GM18951 (cell line): ENCODE results near the gene TTC21A.

Source experiments
- POLR2A ChIP-seq: IDR thresholded peaks from 4 replicates; pipeline ENCODE4 v1.6.1; 2011; ENCODE audit warnings: mild to moderate bottlenecking; ENCODE audit not compliant: insufficient read length, insufficient read depth; ENCODE audit errors: extremely low read depth
- in situ Hi-C: fragments of 300-500 bp; cut with MboI; formaldehyde crosslinking; loops from one replicate; pipeline ENCODE4 v1.12.0; 2022; ENCODE audit warnings: low sequenced_read_pairs, mixed read lengths, inconsistent platforms; ENCODE audit not compliant: unreplicated experiment

Gene TTC21A

GRCh38 chr3:39184081-39184967 is 76.8 kb downstream of the TTC21A start:
- no peak for TF ChIP-seq POLR2A
- in situ Hi-C loops: loop anchor here (25.0 kb wide), 1 partner anchor 203 kb away; the partner anchor contains the start of gene SLC25A38

GRCh38 chr3:39184968-39185285 is 77.4 kb downstream of the TTC21A start:
- in situ Hi-C loops: loop anchor here (5.0 to 25.0 kb wide), 2 partner anchors 97 to 202 kb away; partner anchors contain the start of genes CX3CR1 and SLC25A38
- no peak for TF ChIP-seq POLR2A

- in situ Hi-C loops: loop anchor here (5.0 to 25.0 kb wide), 2 partner anchors 97 to 202 kb away; partner anchors contain the start of genes CX3CR1 and SLC25A38
- no peak for TF ChIP-seq POLR2A
Observed at GRCh38 chr3:39185326-39185958, 78.0 kb downstream of the TTC21A start.

- in situ Hi-C loops: loop anchor here (5.0 to 25.0 kb wide), 2 partner anchors 96 to 201 kb away; partner anchors contain the start of genes CX3CR1 and SLC25A38
- no peak for TF ChIP-seq POLR2A
Observed at GRCh38 chr3:39185959-39186691, 78.6 kb downstream of the TTC21A start.

GRCh38 chr3:39186692-39187151 is 79.2 kb downstream of the TTC21A start:
- no peak for TF ChIP-seq POLR2A
- in situ Hi-C loops: loop anchor here (5.0 to 25.0 kb wide), 2 partner anchors 96 to 201 kb away; partner anchors contain the start of genes CX3CR1 and SLC25A38

GRCh38 chr3:39187372-39188155 is 80.1 kb downstream of the TTC21A start:
- in situ Hi-C loops: loop anchor here (5.0 to 25.0 kb wide), 2 partner anchors 95 to 200 kb away; partner anchors contain the start of genes CX3CR1 and SLC25A38
- no peak for TF ChIP-seq POLR2A
